T-helper 1 cell treated with Interleukin-12 subunit alpha and Interleukin-12 subunit beta and Interleukin-4 antibody, amounts not matched to agents 30 ng/mL and 1 ng/mL, for 36 hours (primary cell): ENCODE data around the gene TRPV3. TPM values are rescaled to one million over a fixed set of nuclear protein-coding genes. Genes with fewer than 3 reads are reported as not detected.
"Not testable (repeated sequence)": the region's sequence is repeated elsewhere in the genome, so short reads cannot be mapped to it uniquely, and the experiment has no call there.

ENCODE experiments used
- intact Hi-C: fragments of 100-400 bp; cut with micrococcal nuclease; formaldehyde crosslinking; loops from one replicate; pipeline ENCODE4 v1.15.1; 2024
- total RNA-seq: library from RNA; stranded (reverse); gene quantifications from 2 replicates; pipeline ENCODE4 v1.2.3, GENCODE V29; 2022

Gene TRPV3
- total RNA-seq, 1 donor from 2014 or later: 0.20 TPM

- intact Hi-C loops: no loop called here
These were observed 81.6 kb downstream of the TRPV3 start, which contains the start of gene ASPA for GRCh38 chr17:3475812-3476610. ASPA (plus strand) TSS chr17:3475997; CDS start chr17:3476160, 163 bp downstream.

- intact Hi-C loops: no loop called here
These were observed 82.3 kb downstream of the TRPV3 start for GRCh38 chr17:3475251-3475685.

- intact Hi-C loops: no loop called here
These were observed 83.4 kb downstream of the TRPV3 start for GRCh38 chr17:3474212-3474611.

GRCh38 chr17:3472137-3472536 lies 85.5 kb downstream of the TRPV3 start:
- intact Hi-C loops: no loop called here

GRCh38 chr17:3471599-3471998 lies 86.0 kb downstream of the TRPV3 start, which contains the start of gene SPATA22:
SPATA22 (minus strand) TSS chr17:3471819; CDS start chr17:3469325, 2,494 bp downstream.
- intact Hi-C loops: no loop called here

- intact Hi-C loops: no loop called here
These were observed 88.1 kb downstream of the TRPV3 start for GRCh38 chr17:3469529-3469928.

GRCh38 chr17:3466355-3466754 lies 91.3 kb downstream of the TRPV3 start:
- intact Hi-C loops: not testable (repeated sequence)

Other genes with a start within 250 kb of the TRPV3 start
- 0.86 and 0.98 TPM in 2 replicates for gene OR3A2, start 171.5 kb downstream of the TRPV3 start, total RNA-seq
- not detected in 2 replicates for gene OR1E1, start 159.4 kb downstream of the TRPV3 start, total RNA-seq
- not detected in 2 replicates for gene OR3A3, start 146.4 kb downstream of the TRPV3 start, total RNA-seq
- gene OR1E2, start 124.0 kb downstream of the TRPV3 start, total RNA-seq: not detected in 2 replicates
- 0.20 TPM in 1 of 2 replicates, not detected in the other for gene SPATA22, start 86.0 kb downstream of the TRPV3 start, total RNA-seq
- not detected in 2 replicates for gene ASPA, start 81.8 kb downstream of the TRPV3 start, total RNA-seq
- gene TRPV1, start 51.6 kb upstream of the TRPV3 start, total RNA-seq: 7.7 and 9.0 TPM in 2 replicates
- gene SHPK, start 78.4 kb upstream of the TRPV3 start, total RNA-seq: 11.4 and 13.2 TPM in 2 replicates
- 21.3 and 23.9 TPM in 2 replicates for gene CTNS, start 78.9 kb upstream of the TRPV3 start, total RNA-seq
- 28.4 TPM in 2 replicates for gene TAX1BP3, start 110.8 kb upstream of the TRPV3 start, total RNA-seq
- 38.1 and 42.5 TPM in 2 replicates for gene EMC6, start 111.0 kb upstream of the TRPV3 start, total RNA-seq
- gene P2RX5, start 138.3 kb upstream of the TRPV3 start, total RNA-seq: 216 and 220 TPM in 2 replicates
- 26.8 and 26.9 TPM in 2 replicates for gene HASPIN, start 166.1 kb upstream of the TRPV3 start, total RNA-seq
- 45.7 and 45.9 TPM in 2 replicates for gene ITGAE, start 243.4 kb upstream of the TRPV3 start, total RNA-seq